ENCODE measurements around the gene POLE. TPM values are rescaled to one million over a fixed set of nuclear protein-coding genes. Genes with fewer than 3 reads are reported as not detected.

POLE gene
- total RNA-seq, 2 experiments from 2014 or later = 112 to 114 TPM

DNA sequence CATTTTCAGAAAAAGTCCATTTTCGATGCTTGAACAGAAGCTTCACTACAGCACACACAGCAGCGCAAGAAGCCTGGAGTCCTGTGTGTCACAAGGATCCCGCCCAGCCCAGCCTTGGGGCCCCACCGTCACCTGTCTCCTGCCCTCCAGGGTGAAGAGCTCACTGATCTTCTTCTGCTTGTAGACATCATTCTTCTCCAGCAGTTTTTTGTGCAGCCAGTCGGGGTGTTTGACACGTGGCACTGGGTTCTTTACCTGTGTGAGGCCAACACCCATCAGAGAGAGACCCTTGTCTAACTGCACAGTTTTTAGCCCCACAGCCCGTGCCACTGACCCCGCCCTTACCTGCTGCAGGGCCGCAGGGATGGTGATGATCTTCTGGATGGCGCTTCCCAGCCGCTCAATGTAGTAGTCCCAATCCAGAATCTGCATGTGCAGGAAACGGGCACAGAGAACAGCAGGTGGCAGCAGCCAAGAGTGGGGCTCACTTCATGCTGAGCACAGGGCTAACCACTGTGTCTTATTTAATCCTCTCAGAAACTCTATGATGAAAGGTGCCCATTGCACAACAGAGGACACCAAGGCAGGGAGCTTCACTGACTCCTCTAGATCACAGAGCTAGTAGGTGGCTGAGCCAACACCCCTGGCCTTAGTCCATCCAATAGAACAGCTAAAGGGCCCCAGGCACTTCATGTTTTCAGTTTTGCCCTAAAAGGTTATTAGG, 30.0 kb downstream of the POLE start:
- no peaks in the 10 kb centered on the region for H3K9me3 Mint-ChIP-seq
- intact Hi-C loops (cut with micrococcal nuclease) = no loop called here
- H3K36me3 Mint-ChIP-seq = peaks cover 62% of the 10 kb centered on the region
- H3K27me3 Mint-ChIP-seq = no peaks in the 10 kb centered on the region
- no peaks in the 10 kb centered on the region for H3K4me1 Mint-ChIP-seq (ENCODE audit: low read depth)
- POLR2A ChIA-PET = no interaction called here
- H3K27ac Mint-ChIP-seq = no peak overlapping the region
- CTCF ChIA-PET = interaction anchor here (0.9 to 1.2 kb wide), 3 partner anchors 18 to 96 kb away, joined by 3 read pairs; no protein-coding TSS in a partner anchor
- no peak for DNase-seq
- H3K4me3 Mint-ChIP-seq = no peak overlapping the region

DNA sequence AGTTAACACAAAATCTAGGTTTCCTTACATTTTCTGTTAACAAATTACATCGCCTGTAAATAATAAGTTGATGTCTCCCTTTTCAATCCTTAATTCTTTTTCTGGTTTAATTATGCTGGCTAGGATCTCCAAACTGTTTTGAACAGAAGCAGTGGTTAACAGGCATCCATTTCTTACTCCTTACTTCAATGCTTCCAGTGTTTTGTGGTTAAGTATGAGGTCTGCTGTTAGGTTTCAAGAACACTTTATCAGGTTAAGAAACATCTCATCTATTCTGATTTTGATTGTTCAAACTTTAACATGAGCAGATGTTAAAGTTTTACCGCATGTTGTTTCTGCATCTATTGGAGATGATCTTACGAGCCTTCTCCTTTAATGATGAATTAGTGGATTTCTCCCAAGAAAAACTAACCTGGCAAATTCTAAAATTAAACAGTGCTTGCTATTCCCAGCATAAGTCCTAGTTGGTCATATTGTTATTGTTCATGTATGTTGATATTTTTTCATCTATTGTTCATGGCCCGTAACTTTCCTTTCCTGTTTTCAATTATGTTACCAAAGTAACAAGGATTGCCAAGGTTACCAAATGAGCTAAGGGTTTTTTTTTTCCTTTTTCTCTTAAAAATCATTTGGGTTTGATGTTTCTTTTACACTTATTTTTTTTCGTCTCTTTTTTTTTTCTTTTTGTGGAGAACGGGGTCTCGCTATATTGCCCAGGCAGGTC, 33.4 kb downstream of the POLE start:
- H3K36me3 Mint-ChIP-seq = peaks cover 44% of the 10 kb centered on the region
- ChIA-PET CTCF (interaction anchor here (0.6 kb wide), 1 partner anchor 15 kb away, joined by 3 read pairs; no protein-coding TSS in a partner anchor), POLR2A (no interaction called here)
- H3K27ac Mint-ChIP-seq = no peak overlapping the region
- no peaks in the 10 kb centered on the region for H3K27me3 Mint-ChIP-seq
- no peak for DNase-seq
- H3K9me3 Mint-ChIP-seq = no peaks in the 10 kb centered on the region
- H3K4me3 Mint-ChIP-seq = no peak overlapping the region
- no peaks in the 10 kb centered on the region for H3K4me1 Mint-ChIP-seq (ENCODE audit: low read depth)
- intact Hi-C loops (cut with micrococcal nuclease) = no loop called here

DNA sequence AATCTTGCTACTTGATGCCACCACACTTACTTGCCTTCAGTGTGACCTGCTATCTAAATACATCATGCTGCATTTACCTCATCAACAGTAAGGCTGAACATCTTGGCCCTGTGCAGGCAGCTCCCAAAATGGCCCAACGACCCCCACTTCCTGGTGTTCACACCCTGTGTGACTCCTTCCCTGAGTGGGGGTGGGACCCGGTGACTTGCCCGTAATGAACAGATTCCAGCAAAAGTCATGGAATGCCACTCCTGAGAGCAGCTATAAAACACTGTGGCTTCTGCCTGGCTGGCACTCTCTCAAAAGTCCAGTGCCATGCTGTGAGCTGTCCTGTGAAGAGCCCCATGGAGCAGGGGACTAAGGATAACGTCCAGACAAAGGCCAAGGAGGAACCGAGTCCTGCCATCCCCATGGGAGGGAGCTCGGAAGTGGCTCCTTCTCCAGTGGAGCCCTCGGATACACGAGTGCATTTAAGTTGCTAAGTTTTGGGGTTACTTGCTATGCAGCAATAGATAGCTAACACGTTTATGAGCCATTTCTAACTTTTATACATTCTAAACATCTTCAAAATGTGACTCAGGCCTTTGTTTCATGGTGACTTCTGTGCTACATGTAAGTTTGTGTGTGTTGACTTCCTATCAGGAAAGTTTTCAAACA, 35.6 kb downstream of the POLE start:
- H3K4me1 Mint-ChIP-seq (ENCODE audit: low read depth) = no peaks in the 10 kb centered on the region
- H3K36me3 Mint-ChIP-seq = peaks cover 38% of the 10 kb centered on the region
- intact Hi-C loops (cut with micrococcal nuclease) = no loop called here
- H3K27me3 Mint-ChIP-seq = no peaks in the 10 kb centered on the region
- CTCF ChIA-PET = interaction anchor here (1.9 to 2.0 kb wide), 2 partner anchors 13 to 37 kb away, joined by 6 to 8 read pairs; no protein-coding TSS in a partner anchor
- DNase-seq = no peak
- no peak overlapping the region for H3K27ac Mint-ChIP-seq
- POLR2A ChIA-PET = no interaction called here
- H3K4me3 Mint-ChIP-seq = no peak overlapping the region
- no peaks in the 10 kb centered on the region for H3K9me3 Mint-ChIP-seq

DNA sequence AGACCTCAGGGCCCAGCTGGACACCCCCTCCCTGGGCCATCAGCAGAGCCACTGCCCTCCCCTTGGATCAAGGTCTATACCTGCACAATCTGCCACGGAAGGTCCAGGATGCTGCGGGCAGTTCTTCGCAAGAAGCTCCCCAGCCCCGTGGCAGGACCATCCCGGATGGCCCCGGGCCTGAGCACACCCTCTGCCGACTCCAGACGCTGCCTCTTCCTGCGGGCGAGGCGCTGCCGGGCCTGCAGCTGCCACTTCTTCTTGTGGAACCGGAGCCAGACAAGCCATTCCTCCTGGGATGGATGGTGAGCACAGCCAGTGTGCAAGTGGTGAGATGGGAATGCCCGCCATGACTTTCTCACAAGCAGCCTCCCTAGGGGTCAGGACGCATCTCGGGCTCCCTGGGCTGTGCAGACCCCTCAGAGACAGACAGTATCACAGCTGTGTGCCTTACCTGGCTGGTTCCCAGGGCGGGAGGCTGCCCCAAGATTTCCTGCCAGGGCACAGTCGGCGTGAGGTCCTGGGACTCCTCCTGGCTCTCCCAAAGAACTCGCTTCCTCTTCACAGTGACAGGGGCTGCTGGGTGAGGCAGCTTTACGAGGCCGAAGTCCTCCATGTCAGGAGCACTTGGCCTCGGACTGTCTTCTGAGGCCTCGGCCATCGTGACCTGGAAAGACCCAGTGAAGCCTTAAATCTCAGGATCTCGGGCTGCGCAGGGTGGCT, 37.8 kb downstream of the POLE start:
- ChIA-PET CTCF (interaction anchor here (1.4 to 1.8 kb wide), 2 partner anchors 11 to 125 kb away, joined by 4 read pairs; no protein-coding TSS in a partner anchor), POLR2A (no interaction called here)
- Mint-ChIP-seq H3K27me3 (no peaks in the 10 kb centered on the region), H3K9me3 (no peaks in the 10 kb centered on the region), H3K27ac (no peak overlapping the region), H3K4me1 (ENCODE audit: low read depth) (no peaks in the 10 kb centered on the region), H3K4me3 (no peak overlapping the region), H3K36me3 (peaks cover 42% of the 10 kb centered on the region)
- intact Hi-C loops (cut with micrococcal nuclease) = no loop called here
- DNase-seq = no peak

DNA sequence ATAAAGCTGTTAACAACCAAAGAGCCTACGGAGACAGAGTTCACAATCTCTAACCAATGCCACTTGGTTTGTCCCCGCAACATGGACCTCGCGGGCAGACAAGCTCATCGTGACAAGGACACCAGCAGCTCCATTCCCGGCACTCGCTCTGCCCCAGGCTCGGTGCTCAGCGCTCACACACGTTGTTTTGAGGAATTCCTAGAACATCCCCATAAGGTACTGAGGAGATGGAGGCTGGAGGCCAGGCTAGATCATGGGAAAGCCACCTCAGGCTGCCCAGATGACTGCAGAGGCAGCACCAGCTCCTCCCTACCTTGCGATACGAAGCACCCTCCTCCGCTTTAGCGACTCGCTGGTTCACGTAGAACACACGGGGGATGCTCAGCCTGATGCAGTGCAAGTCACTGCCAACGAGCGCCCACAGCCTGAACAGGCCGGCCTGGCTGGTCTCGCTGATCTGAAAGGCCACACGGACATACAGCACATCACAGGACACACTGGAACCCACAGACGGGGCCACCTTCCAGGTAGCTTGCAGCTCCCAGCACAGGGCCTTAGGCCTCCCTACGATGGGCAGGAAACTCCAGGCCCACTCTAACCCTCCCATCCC, 38.4 kb downstream of the POLE start:
- intact Hi-C loops (cut with micrococcal nuclease) = no loop called here
- ChIA-PET CTCF (interaction anchor here (0.7 to 1.8 kb wide), 3 partner anchors 27 to 217 kb away, joined by 3 to 4 read pairs (median 3); no protein-coding TSS in a partner anchor), POLR2A (no interaction called here)
- Mint-ChIP-seq H3K27me3 (no peaks in the 10 kb centered on the region), H3K4me1 (ENCODE audit: low read depth) (no peaks in the 10 kb centered on the region), H3K9me3 (no peaks in the 10 kb centered on the region), H3K4me3 (no peak overlapping the region), H3K27ac (no peak overlapping the region), H3K36me3 (peaks cover 39% of the 10 kb centered on the region)
- DNase-seq = no peak

DNA sequence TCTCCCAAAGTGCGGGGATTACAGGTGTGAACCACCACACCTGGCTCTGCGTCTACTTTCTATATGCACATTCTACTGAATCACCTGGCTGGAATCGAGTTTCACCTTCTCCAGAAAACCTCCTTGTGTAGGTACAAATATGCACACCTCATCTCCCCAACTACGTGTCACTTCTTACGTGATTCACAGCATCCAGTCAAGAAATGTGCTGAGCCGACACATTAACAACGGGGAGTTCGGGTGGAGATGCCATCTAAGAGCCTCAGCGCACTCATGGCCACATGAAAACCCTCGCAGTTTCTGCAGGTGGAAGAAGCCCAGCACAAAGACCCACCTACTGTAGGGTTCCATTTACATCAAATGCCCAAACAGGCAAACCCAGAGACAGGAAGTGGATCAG, 39.3 kb downstream of the POLE start:
- intact Hi-C loops (cut with micrococcal nuclease) = no loop called here
- Mint-ChIP-seq H3K4me1 (ENCODE audit: low read depth) (no peaks in the 10 kb centered on the region), H3K9me3 (no peaks in the 10 kb centered on the region), H3K27ac (no peak overlapping the region), H3K4me3 (no peak overlapping the region), H3K36me3 (peaks cover 38% of the 10 kb centered on the region), H3K27me3 (no peaks in the 10 kb centered on the region)
- no peak for DNase-seq
- POLR2A ChIA-PET = no interaction called here
- CTCF ChIA-PET = interaction anchor here (0.6 to 1.8 kb wide), 2 partner anchors 124 to 133 kb away, joined by 3 to 4 read pairs; no protein-coding TSS in a partner anchor

DNA sequence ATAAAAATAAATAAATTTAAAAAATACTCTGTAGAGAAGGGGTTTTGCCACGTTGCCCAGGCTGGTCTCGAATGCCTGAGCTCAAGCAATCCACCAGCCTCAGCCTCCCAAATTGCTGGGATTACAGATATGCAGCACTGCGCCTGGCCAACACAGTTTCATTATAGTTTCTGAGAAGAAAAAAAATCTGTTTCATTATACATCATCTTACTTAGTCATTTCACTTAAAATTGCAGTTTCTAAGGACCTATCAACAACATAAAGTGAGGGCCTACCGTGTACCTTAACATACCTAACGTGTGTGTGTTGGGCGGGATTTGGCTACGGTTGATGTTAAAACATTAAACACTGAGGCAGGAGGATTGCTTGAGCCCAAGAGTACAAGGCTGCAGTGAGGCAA, 40.3 kb downstream of the POLE start:
- intact Hi-C loops (cut with micrococcal nuclease) = no loop called here
- Mint-ChIP-seq H3K4me3 (no peak overlapping the region), H3K36me3 (peaks cover 32% of the 10 kb centered on the region), H3K27me3 (no peaks in the 10 kb centered on the region), H3K27ac (no peak overlapping the region), H3K4me1 (ENCODE audit: low read depth) (no peaks in the 10 kb centered on the region), H3K9me3 (no peaks in the 10 kb centered on the region)
- ChIA-PET CTCF (interaction anchor here (1.2 kb wide), 1 partner anchor 32 kb away, joined by 4 read pairs; no protein-coding TSS in a partner anchor), POLR2A (no interaction called here)
- DNase-seq = no peak

DNA sequence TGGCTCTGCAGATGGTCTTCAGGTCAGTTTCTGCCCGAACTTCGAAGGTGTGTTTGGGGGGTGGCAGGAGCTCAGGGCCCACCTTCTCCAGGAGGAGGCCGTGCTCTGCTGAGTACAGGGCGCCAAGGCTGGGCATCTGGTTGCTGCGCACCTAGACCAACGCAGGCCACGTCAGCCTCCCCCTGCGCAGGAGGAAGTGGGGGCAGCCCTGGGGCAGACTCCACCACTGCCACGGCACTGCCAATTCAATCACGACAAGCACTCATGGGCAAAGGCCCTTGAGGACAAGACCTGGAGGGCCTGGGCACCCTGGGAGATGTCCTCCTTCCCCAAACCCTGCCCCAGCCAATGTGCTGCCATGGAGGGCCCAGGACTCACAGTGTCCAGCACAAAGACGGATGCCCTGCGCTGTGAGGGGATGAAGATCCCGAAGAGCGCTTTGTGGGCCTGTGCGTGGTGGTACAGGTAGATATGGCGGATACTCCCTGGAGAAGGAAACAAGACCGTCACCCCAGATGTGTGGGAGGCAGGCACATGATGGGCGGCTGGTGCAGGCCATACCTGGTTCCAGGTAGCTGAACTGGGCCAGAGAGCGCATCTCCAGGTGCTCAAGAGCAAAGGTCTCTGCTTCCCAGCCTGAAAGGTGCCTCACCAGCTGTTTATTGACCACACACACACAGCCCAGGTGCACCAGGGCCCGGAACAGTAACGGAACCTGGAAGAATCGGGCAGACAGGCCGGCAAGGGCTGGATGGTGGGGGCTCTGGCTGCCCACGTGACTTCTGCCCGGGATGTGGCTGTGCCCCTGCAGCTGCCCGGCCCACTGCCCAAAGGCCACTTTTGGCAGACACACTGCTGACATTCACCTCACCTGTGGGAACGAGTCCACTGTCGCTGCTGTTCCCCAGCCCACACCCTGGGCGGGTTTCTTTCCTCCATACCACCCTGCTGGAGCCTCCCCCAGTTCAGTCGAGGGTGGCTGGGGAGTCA, 44.0 kb downstream of the POLE start:
- intact Hi-C loops (cut with micrococcal nuclease) = no loop called here
- ChIA-PET POLR2A (no interaction called here), CTCF (no interaction called here)
- no peak overlapping the region for H3K27ac Mint-ChIP-seq
- no peak for DNase-seq
- no peak overlapping the region for H3K4me3 Mint-ChIP-seq
- H3K27me3 Mint-ChIP-seq = no peaks in the 10 kb centered on the region
- no peaks in the 10 kb centered on the region for H3K4me1 Mint-ChIP-seq (ENCODE audit: low read depth)
- no peaks in the 10 kb centered on the region for H3K9me3 Mint-ChIP-seq
- H3K36me3 Mint-ChIP-seq = peaks cover 44% of the 10 kb centered on the region

DNA sequence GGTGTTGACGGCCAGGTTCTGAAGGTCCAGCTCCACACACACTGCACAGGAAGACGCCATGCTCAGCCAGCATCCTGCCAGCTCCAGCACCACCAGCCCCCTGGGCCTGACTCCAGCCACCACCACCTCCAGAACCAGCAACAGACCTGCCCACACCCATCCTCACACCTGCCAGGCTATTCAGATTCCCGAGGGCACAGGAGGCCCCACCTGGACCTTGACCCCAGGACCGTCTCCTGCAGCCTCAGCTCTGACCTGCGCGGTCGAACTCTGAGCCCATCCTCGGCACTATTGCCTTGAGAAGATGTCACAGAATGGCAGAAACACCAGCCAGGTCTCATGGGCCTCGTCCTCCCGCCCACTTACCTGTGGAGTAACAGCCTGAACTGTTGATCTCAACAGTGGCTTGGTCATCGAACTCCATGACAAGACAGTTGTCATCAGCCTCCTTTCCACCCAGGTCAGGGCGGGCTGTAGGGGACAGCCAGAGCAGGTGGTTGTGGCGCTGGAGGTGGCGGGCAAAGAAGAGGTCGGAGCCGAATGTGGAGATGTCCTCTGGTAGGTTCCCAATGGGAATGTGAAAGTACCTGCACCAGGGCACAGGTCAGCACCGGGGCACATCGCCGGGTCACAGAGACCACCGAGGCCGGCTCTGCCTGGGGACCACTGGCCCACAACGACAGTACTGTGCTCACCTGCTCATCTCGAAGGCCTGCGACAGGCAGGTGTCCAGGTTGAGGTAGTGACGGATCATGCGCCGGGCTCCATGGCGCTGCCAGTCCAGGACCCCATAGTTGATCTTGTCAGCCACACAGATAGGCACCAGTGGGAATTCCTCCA, 45.1 kb downstream of the POLE start:
- no peaks in the 10 kb centered on the region for H3K9me3 Mint-ChIP-seq
- intact Hi-C loops (cut with micrococcal nuclease) = no loop called here
- CTCF ChIA-PET = no interaction called here
- H3K27me3 Mint-ChIP-seq = no peaks in the 10 kb centered on the region
- POLR2A ChIA-PET = no interaction called here
- no peak for DNase-seq
- H3K27ac Mint-ChIP-seq = no peak overlapping the region
- no peaks in the 10 kb centered on the region for H3K4me1 Mint-ChIP-seq (ENCODE audit: low read depth)
- peaks cover 45% of the 10 kb centered on the region for H3K36me3 Mint-ChIP-seq
- no peak overlapping the region for H3K4me3 Mint-ChIP-seq

DNA sequence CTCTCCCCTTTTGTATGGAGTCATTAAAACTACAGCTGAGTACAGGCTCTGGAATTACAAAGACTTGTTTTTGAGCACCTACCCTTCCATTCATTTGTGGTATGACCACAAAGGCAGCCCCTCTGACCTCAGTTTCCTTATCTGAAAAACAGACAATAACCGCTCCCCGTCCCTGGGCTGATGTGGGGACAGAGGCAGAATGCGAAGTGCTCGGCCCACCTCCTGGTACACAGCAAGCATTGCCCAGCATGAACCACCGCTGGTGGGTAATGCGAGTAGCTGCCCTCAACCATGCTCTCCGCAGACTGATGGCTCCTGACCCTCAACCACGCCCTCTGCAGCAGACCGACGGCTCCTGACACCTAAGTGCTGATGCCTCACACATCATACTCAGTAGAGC, 46.2 kb downstream of the POLE start:
- ChIA-PET POLR2A (no interaction called here), CTCF (interaction anchor here (1.2 kb wide), 1 partner anchor 26 kb away, joined by 4 read pairs; no protein-coding TSS in a partner anchor)
- Mint-ChIP-seq H3K27me3 (no peaks in the 10 kb centered on the region), H3K9me3 (no peaks in the 10 kb centered on the region), H3K27ac (no peak overlapping the region), H3K4me3 (no peak overlapping the region), H3K36me3 (peaks cover 46% of the 10 kb centered on the region), H3K4me1 (ENCODE audit: low read depth) (no peaks in the 10 kb centered on the region)
- no peak for DNase-seq
- intact Hi-C loops (cut with micrococcal nuclease) = no loop called here
